ENCODE measurements around the gene SLF2. TPM values are rescaled to one million over a fixed set of nuclear protein-coding genes. Genes with fewer than 3 reads are reported as not detected.

Gene SLF2
- total RNA-seq = 119 TPM

- DNase-seq = peak; percentile 100
Observed at GRCh38 chr10:100912605-100913469, at the start of gene SLF2. Gene SLF2 (plus strand): TSS chr10:100912963. CDS start chr10:100913111, 148 bp downstream.

GRCh38 chr10:100863433-100863832 lies 49.3 kb upstream of the SLF2 start:
- DNase-seq = no peak

- no peak for DNase-seq
Observed at GRCh38 chr10:100864036-100864885, 48.5 kb upstream of the SLF2 start.

GRCh38 chr10:100864978-100865377 lies 47.8 kb upstream of the SLF2 start:
- DNase-seq = peak; percentile 73

GRCh38 chr10:100866010-100866409 lies 46.8 kb upstream of the SLF2 start:
- DNase-seq = no peak

GRCh38 chr10:100866575-100867098 lies 46.1 kb upstream of the SLF2 start:
- DNase-seq = no peak

GRCh38 chr10:100867261-100867963 lies 45.4 kb upstream of the SLF2 start:
- no peak for DNase-seq

- DNase-seq = no peak
Observed at GRCh38 chr10:100868382-100868781, 44.4 kb upstream of the SLF2 start.

GRCh38 chr10:100869399-100869798 lies 43.4 kb upstream of the SLF2 start:
- no peak for DNase-seq

- peak; percentile 55 for DNase-seq
Observed at GRCh38 chr10:100872034-100872791, 40.5 kb upstream of the SLF2 start.

- no peak for DNase-seq
Observed at GRCh38 chr10:100873146-100873826, 39.5 kb upstream of the SLF2 start.

- no peak for DNase-seq
Observed at GRCh38 chr10:100873827-100874326, 38.9 kb upstream of the SLF2 start.

- DNase-seq = no peak
Observed at GRCh38 chr10:100874702-100875483, 37.9 kb upstream of the SLF2 start.

GRCh38 chr10:100875484-100876166 lies 37.1 kb upstream of the SLF2 start:
- no peak for DNase-seq

GRCh38 chr10:100876585-100877460 lies 35.9 kb upstream of the SLF2 start:
- DNase-seq = no peak

- no peak for DNase-seq
Observed at GRCh38 chr10:100877461-100877850, 35.3 kb upstream of the SLF2 start.

GRCh38 chr10:100878291-100878910 lies 34.4 kb upstream of the SLF2 start:
- peak; percentile 92 for DNase-seq

Measured in tongue (tissue), 2 donors.